Fibroblast of villous mesenchyme (primary cell): ENCODE measurements around the gene SYCP2L. TPM values are rescaled to one million over a fixed set of nuclear protein-coding genes. Genes with fewer than 3 reads are reported as not detected.
"Not testable (repeated sequence)": the region's sequence is repeated elsewhere in the genome, so short reads cannot be mapped to it uniquely, and the experiment has no call there.

ENCODE experiments used
- DNase-seq: peaks from one replicate; pipeline ENCODE4 v3.0.0-alpha.2; 2010; ENCODE audit warnings: low read depth
- H3K4me3 ChIP-seq: 2 replicates; pipeline ENCODE4 v1.5.1; 2011; ENCODE audit warnings: low read depth, mild to moderate bottlenecking, low read length
- total RNA-seq: library from RNA; depleted of rRNA; stranded (reverse); fragments of >200 nt; gene quantifications from 2 replicates; pipeline ENCODE4 v1.2.3, GENCODE V29; 2012
- TF ChIP-seq, protein P1 (sequence below): IDR thresholded peaks from 2 replicates; pipeline ENCODE4 v1.5.1; 2012; ENCODE audit warnings: low read depth, mild to moderate bottlenecking, low read length; ENCODE audit not compliant: insufficient read depth

Gene SYCP2L
- total RNA-seq, 1 donor: not detected

DNA sequence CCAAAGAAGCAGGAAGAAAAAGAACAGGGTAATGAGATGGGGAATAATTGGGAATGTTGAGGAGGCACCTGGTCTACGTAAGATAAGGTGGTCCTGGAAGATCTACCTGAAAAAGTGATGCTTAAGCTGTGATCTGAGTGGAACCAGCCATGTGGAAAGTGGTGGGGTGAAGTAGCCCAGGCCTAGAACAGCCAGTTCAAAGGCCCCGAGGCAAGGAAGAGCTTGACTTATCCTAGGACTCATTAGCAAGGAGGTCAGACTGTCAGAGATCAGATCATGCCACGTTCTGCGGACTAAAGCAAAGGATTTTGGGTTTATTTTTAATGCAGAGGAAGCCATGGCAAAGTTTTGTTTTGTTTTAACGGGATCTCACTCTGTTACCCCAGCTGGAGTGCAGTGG is 5.1 kb downstream of the SYCP2L start:
- no peak overlapping the region for H3K4me3 ChIP-seq
- no peak for DNase-seq
- TF ChIP-seq, protein P1, sequence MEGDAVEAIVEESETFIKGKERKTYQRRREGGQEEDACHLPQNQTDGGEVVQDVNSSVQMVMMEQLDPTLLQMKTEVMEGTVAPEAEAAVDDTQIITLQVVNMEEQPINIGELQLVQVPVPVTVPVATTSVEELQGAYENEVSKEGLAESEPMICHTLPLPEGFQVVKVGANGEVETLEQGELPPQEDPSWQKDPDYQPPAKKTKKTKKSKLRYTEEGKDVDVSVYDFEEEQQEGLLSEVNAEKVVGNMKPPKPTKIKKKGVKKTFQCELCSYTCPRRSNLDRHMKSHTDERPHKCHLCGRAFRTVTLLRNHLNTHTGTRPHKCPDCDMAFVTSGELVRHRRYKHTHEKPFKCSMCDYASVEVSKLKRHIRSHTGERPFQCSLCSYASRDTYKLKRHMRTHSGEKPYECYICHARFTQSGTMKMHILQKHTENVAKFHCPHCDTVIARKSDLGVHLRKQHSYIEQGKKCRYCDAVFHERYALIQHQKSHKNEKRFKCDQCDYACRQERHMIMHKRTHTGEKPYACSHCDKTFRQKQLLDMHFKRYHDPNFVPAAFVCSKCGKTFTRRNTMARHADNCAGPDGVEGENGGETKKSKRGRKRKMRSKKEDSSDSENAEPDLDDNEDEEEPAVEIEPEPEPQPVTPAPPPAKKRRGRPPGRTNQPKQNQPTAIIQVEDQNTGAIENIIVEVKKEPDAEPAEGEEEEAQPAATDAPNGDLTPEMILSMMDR: no peak

DNA sequence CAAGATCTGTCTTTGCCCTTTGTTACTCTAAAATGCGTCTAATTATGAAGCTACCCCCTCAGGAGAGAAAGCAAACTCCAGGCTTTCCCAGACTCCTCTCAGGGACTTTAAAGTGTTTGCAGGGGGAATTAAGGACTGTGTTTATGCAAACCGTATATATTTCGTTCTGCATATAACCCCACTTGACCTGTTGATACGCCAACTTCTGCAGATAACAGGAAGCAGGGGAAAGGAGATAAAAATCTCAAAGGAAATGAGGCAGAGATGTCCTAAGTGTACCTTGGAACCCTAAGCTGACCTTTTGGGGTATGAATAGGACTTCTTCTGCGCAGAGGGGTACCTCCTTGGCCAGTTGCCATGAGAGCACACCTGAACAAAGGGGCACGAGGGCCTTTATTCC is 8.1 kb downstream of the SYCP2L start:
- DNase-seq: no peak
- TF ChIP-seq, protein P1: no peak
- no peak overlapping the region for H3K4me3 ChIP-seq

DNA sequence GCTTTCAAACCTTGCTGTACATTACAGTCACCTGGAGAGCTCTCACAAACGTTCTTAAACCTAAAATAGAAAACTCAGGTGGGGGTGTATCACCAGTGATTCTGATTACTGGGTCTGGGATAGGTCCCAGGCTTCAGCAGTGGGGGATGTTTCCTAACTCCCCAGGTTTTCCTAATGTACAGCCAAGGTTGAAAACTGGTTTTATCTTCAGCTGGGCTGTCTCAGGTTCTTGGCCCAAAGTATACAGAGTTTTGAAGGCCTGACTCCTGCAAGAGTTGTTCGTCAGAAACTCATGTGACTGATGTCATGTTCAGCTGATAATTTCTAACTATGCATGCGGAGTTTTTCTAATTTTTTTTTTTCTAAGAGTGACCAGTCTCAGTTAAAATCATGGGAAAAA is 9.8 kb downstream of the SYCP2L start:
- DNase-seq: no peak
- H3K4me3 ChIP-seq: no peak overlapping the region
- TF ChIP-seq, protein P1: no peak

DNA sequence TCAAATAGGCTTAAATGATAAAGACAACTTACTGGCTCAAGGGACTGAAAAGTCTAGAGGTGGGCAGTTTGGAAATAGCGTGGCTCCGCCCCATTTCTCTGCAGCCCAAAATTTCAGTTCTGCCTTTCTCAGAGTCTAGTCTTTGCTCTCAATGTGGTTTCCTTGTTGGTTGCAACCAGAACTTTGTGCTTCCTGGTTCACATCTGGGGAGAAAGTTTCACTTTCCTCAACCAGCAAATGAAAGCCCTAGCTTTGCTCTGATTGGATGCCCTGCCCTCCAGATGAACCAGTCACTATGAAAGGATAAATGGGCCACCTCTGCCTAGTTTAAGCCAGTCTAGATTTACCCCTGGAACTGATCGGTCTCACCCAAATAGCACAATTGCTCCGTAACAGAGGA is 14.9 kb downstream of the SYCP2L start:
- H3K4me3 ChIP-seq: no peak overlapping the region
- no peak for DNase-seq
- TF ChIP-seq, protein P1: no peak

DNA sequence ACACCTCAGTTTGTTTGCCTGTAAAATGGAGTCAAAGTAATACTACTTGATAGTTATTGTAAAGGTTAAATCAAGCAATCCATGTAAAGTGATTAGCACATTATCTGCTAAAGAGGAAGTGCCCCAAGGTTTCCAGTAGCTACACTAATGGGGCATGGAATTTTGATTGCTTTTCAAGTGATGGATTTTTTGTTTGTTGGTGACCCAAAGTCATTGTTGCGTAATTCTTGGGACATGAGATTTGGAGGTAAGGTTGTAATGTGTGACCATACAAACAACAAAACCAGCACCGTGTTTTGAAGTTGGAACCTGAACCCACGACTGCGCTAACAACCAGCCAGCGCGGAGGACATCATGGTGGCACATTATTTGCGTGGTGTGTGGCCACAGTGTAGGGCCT is 17.2 kb downstream of the SYCP2L start:
- TF ChIP-seq, protein P1: no peak
- no peak for DNase-seq
- no peak overlapping the region for H3K4me3 ChIP-seq

DNA sequence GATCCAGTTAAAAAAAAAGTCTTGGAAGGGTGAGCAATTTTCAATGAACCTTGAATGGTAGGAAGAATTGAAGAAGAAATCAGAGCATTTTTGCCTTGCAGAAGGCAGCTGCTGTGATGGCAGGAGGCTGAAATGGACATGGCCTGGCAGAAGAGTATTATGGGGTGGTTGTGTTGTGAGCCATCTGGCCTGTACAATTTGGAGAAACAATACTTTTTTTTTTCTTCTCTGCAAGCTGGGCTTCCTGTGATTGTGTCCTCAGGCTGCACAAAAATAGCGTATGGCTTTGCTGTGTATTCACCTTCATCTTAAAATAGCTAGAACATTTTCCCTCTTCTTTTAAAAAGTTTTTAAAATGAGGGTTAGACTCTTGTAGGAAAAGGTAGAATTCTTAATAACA is 21.4 kb downstream of the SYCP2L start:
- H3K4me3 ChIP-seq: no peak overlapping the region
- no peak for DNase-seq
- TF ChIP-seq, protein P1: no peak

DNA sequence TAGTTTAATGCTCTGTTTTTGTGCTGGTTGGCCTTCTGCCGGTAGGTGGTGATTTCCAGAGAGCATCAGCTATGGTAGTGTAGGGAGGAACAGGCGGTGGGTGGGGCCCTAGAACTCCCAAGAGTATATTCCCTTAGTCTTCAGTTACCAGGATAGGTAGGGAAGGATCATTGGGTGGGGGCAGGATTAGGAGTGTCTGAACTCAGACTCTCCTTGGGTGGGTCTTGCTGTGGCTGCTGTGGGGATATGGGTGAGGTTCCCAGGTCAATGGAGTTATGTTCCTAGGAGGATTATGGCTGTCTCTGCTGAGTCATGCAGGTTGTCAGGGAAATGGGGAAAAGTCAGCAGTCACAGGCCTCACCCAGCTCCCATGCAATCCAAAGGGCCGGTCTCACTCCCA is 32.7 kb downstream of the SYCP2L start:
- not testable (repeated sequence) for DNase-seq

More for the DNA sequence above, 32.7 kb downstream of the SYCP2L start:
- not testable (repeated sequence) for H3K4me3 ChIP-seq
